Measurements from ENCODE around the gene TMEM213. TPM values are rescaled to one million over a fixed set of nuclear protein-coding genes. Genes with fewer than 3 reads are reported as not detected.

The TMEM213 gene
- total and polyA plus RNA-seq, 2 donors (not counting 1 experiment from before 2014, with no cell fraction given) = not detected

- Histone ChIP-seq H3K36me3 (ENCODE audit: control insufficient read depth, insufficient read depth, low read length) (no peaks in the 10 kb centered on the region), H3K27me3 (ENCODE audit: control insufficient read depth, insufficient read depth, low read length) (no peaks in the 10 kb centered on the region), H3K4me1 (ENCODE audit: control insufficient read depth, extremely low read depth, insufficient read depth, low read length) (no peaks in the 10 kb centered on the region), H3K9ac (ENCODE audit: insufficient read depth, low read length) (no peak overlapping the region), H3K4me2 (ENCODE audit: extremely low read depth, insufficient read depth, low read length) (no peak overlapping the region), H3K4me3 (replicated peaks in 1 of 4; ENCODE audit: control extremely low read depth in 1 of 4, insufficient read depth in 1 of 4, low read depth in 3 of 4, low read length in 4 of 4) (no peak overlapping the region), H3K79me2 (ENCODE audit: control insufficient read depth, insufficient read depth, low read length) (no peaks in the 10 kb centered on the region), H4K20me1 (ENCODE audit: control insufficient read depth, extremely low read depth, insufficient read depth, low read length) (no peaks in the 10 kb centered on the region), H2AFZ (ENCODE audit: low read length) (no peak overlapping the region), H3K27ac (ENCODE audit: insufficient read depth, low read length) (no peak overlapping the region), H3K9me3 (ENCODE audit: control insufficient read depth, insufficient read depth, low read depth, low read length) (no peaks in the 10 kb centered on the region)
- no peak for DNase-seq (ENCODE audit: low read depth in 2 of 2)
- no peak for TF ChIP-seq CTCF (conservative IDR thresholded peaks at IDR 0.05 in 1 of 2, IDR thresholded peaks at IDR 0.05 in 1 of 2; ENCODE audit: low read depth in 1 of 2, low read length in 2 of 2)
- TF ChIP-seq EZH2 (IDR thresholded peaks at IDR 0.05; ENCODE audit: low read length, missing control alignments) = no peak
Observed at GRCh38 chr7:138861051-138861450, 63.3 kb downstream of the TMEM213 start.

- no peaks in the 10 kb centered on the region for H3K9me3 ChIP-seq (ENCODE audit: control insufficient read depth, insufficient read depth, low read depth, low read length)
- H3K4me1 ChIP-seq (ENCODE audit: control insufficient read depth, extremely low read depth, insufficient read depth, low read length) = no peaks in the 10 kb centered on the region
- no peaks in the 10 kb centered on the region for H3K79me2 ChIP-seq (ENCODE audit: control insufficient read depth, insufficient read depth, low read length)
- no peak overlapping the region for H3K4me2 ChIP-seq (ENCODE audit: extremely low read depth, insufficient read depth, low read length)
- no peaks in the 10 kb centered on the region for H4K20me1 ChIP-seq (ENCODE audit: control insufficient read depth, extremely low read depth, insufficient read depth, low read length)
- DNase-seq (ENCODE audit: low read depth in 2 of 2) = no peak
- no peaks in the 10 kb centered on the region for H3K27me3 ChIP-seq (ENCODE audit: control insufficient read depth, insufficient read depth, low read length)
- no peak overlapping the region for H3K4me3 ChIP-seq (replicated peaks in 1 of 4; ENCODE audit: control extremely low read depth in 1 of 4, insufficient read depth in 1 of 4, low read depth in 3 of 4, low read length in 4 of 4)
- H3K9ac ChIP-seq (ENCODE audit: insufficient read depth, low read length) = no peak overlapping the region
- H2AFZ ChIP-seq (ENCODE audit: low read length) = no peak overlapping the region
- H3K36me3 ChIP-seq (ENCODE audit: control insufficient read depth, insufficient read depth, low read length) = no peaks in the 10 kb centered on the region
- H3K27ac ChIP-seq (ENCODE audit: insufficient read depth, low read length) = no peak overlapping the region
- no peak for TF ChIP-seq EZH2 (IDR thresholded peaks at IDR 0.05; ENCODE audit: low read length, missing control alignments)
- no peak for TF ChIP-seq CTCF (conservative IDR thresholded peaks at IDR 0.05 in 1 of 2, IDR thresholded peaks at IDR 0.05 in 1 of 2; ENCODE audit: low read depth in 1 of 2, low read length in 2 of 2)
Observed at GRCh38 chr7:138863931-138864330, 66.1 kb downstream of the TMEM213 start.

GRCh38 chr7:138864667-138865066 is 66.9 kb downstream of the TMEM213 start:
- H4K20me1 ChIP-seq (ENCODE audit: control insufficient read depth, extremely low read depth, insufficient read depth, low read length) = no peaks in the 10 kb centered on the region
- H3K36me3 ChIP-seq (ENCODE audit: control insufficient read depth, insufficient read depth, low read length) = no peaks in the 10 kb centered on the region
- no peaks in the 10 kb centered on the region for H3K27me3 ChIP-seq (ENCODE audit: control insufficient read depth, insufficient read depth, low read length)
- no peak for TF ChIP-seq CTCF (conservative IDR thresholded peaks at IDR 0.05 in 1 of 2, IDR thresholded peaks at IDR 0.05 in 1 of 2; ENCODE audit: low read depth in 1 of 2, low read length in 2 of 2)
- TF ChIP-seq EZH2 (IDR thresholded peaks at IDR 0.05; ENCODE audit: low read length, missing control alignments) = no peak
- no peak overlapping the region for H2AFZ ChIP-seq (ENCODE audit: low read length)
- H3K9ac ChIP-seq (ENCODE audit: insufficient read depth, low read length) = no peak overlapping the region
- H3K4me3 ChIP-seq (replicated peaks in 1 of 4; ENCODE audit: control extremely low read depth in 1 of 4, insufficient read depth in 1 of 4, low read depth in 3 of 4, low read length in 4 of 4) = no peak overlapping the region
- H3K4me1 ChIP-seq (ENCODE audit: control insufficient read depth, extremely low read depth, insufficient read depth, low read length) = no peaks in the 10 kb centered on the region
- H3K79me2 ChIP-seq (ENCODE audit: control insufficient read depth, insufficient read depth, low read length) = no peaks in the 10 kb centered on the region
- peak; percentile 85 to 86 for DNase-seq (ENCODE audit: low read depth in 2 of 2)
- H3K4me2 ChIP-seq (ENCODE audit: extremely low read depth, insufficient read depth, low read length) = no peak overlapping the region
- no peak overlapping the region for H3K27ac ChIP-seq (ENCODE audit: insufficient read depth, low read length)
- no peaks in the 10 kb centered on the region for H3K9me3 ChIP-seq (ENCODE audit: control insufficient read depth, insufficient read depth, low read depth, low read length)
